GM18517 (cell line): ENCODE results near the gene PCNX1.
"Not testable (repeated sequence)": the region's sequence is repeated elsewhere in the genome, so short reads cannot be mapped to it uniquely, and the experiment has no call there.

Experiments
- ATAC-seq: cut with Tn5 transposase; IDR thresholded peaks from one replicate; pipeline ENCODE4 v1.9.1; 2021; ENCODE audit warnings: mild to moderate bottlenecking, moderate library complexity; ENCODE audit not compliant: unreplicated experiment

Gene PCNX1

DNA sequence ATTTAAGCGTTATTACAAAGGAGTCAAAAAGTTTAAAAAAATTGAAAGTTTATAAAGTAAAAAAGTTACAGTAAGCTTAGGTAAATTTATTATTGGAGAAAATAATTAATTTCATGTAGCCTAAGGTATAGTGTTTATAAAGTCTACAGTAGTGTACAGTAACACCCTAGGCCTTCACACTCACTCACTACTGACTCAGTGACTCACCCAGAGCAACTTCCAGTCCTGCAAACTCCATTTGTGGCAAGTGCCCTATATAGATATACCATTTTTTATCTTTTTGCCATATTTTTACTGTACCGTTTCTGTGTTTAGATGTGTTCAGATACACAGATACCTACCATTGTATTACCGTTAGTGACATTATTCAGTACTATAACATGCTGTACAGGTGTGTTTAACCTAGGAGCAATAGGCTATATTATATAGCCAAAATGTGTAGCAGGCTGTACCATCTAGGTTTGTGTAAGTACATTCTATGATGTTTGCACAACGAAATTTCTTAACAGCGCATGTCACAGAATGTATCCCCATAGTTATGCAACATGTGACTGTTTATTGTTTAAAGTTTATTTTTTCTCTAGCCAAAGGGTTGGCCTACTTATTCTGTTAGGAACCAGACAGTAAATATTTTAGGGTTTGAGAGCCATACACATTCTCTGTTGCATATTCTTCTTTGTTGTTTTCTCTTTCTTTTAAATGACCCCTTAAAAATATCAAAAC, 155.5 kb downstream of the PCNX1 start:
- ATAC-seq = no peak

GRCh38 chr14:71063351-71063750, 156.1 kb downstream of the PCNX1 start:
- no peak for ATAC-seq

DNA sequence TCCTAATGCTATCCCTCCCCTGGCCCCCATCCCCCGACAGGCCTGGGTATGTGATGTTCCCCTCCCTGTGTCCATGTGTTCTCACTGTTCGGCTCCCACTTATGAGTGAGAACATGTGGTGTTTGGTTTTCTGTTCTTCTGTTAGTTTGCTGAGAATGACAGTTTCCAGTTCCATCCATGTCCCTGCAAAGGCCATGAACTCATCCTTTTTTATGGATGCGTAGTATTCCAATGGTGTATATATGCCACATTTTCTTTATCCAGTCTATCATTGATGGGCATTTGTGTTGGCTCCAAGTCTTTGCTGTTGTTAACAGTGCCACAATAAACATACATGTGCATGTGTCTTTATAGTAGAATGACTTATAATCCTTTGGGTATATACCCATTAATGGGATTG, 157.5 kb downstream of the PCNX1 start:
- not testable (repeated sequence) for ATAC-seq

DNA sequence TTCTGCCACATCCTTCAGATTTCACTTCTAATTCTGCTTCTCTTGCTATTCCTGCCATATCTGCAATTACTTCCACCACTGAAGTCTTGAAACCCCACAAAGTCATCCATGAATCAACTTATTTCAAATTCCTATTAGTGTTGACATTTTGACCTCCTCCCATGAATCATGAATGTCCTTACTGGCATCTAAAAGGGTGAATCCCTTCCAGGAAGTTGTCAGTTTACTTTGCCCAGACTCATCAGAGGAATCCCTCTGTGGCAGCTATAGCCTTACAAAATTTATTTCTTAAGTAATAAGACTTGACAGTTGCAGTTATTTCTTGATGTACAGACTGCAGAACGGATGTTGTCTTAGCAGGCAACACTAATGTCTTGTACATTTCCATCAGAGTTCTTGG, 162.9 kb downstream of the PCNX1 start:
- no peak for ATAC-seq

DNA sequence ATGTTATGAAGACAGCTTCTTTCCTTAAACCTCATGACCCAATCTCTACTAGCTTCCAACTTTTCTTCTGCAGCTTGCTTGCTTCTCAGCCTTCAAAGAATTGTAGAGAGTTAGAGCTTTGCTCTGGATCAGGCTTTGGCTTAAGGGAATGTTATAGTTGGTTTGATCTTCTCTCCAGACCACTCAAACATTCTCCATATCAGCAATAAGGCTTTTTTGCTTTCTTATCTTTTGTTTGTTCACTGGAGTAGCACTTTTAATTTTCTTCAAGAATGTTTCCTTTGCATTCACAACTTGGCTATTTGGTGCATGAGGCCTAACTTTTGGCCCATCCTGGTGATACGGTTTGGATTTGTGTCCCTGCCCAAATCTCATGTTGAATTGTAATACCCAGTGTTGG, 163.8 kb downstream of the PCNX1 start:
- ATAC-seq = no peak

DNA sequence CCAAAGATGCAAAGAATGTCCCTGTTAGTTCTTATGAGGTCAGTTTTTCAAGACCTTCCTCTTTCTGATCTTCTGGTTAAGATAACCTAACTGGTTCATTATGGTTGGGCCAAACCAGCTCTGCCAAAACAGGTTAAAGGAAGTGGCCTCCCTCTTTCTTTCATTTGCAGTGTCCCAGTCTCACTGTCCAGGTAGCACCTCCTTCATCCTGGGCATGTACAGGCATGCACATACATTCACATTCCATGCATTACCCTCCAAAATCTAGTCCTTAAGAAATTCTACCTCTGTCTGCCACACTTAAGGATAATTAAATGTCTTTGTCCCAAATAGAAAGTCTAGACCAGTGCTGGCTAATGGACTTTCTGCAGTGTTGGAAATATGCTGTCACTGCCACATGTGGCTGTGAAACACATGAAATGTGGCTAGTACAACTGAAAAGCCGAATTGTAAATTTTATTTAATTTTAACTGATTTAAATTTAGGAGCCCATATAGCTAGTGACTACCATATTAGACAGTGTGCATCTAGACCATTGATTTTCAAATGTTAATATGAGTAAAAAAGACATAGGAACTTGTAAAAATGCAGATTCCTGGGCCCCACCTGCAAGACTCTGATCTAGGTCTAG, 169.3 kb downstream of the PCNX1 start:
- ATAC-seq = no peak

- ATAC-seq = no peak
These were observed 171.2 kb downstream of the PCNX1 start for GRCh38 chr14:71078500-71078899.

GRCh38 chr14:71086567-71086966, 179.3 kb downstream of the PCNX1 start:
- ATAC-seq = no peak

DNA sequence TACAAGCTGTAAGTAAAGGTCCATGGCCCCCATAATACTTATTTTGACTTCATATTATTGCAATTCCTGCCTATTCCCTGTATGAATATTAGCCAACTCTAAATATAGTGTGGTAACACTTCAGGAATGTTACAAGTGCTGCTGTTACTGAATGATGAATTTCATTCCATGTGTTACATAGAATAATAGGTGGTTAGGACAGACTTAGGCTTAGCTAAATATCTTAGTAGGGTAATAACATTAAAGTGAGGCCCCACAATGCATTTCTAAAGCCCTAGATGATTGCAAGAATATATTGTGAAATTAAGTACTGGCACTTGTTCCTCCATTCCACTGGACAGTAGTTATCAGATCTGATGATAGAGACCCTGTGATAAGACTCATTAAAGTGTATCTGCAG, 182.7 kb downstream of the PCNX1 start:
- no peak for ATAC-seq

DNA sequence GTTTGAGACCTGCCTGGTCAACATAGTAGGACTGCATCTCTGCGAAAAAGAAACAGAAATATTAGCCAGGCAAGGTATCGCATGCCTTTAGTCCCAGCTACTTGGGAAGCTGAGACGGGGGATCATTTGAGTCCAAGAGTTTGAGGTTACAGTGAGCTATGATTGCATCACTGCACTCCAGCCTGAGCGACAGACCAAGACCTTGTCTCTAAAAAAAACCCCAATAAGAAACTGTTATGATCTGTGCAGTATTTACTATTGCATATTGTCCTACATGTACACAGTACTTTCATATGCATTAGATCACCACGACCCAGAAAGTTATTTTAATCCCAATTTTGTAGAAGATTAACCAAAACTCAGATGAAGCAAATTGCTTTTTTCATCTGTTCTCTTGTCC, 187.5 kb downstream of the PCNX1 start:
- ATAC-seq = no peak

GRCh38 chr14:71096947-71097346, 189.7 kb downstream of the PCNX1 start:
- no peak for ATAC-seq

- ATAC-seq = no peak
These were observed 196.6 kb downstream of the PCNX1 start for GRCh38 chr14:71103662-71104484.

DNA sequence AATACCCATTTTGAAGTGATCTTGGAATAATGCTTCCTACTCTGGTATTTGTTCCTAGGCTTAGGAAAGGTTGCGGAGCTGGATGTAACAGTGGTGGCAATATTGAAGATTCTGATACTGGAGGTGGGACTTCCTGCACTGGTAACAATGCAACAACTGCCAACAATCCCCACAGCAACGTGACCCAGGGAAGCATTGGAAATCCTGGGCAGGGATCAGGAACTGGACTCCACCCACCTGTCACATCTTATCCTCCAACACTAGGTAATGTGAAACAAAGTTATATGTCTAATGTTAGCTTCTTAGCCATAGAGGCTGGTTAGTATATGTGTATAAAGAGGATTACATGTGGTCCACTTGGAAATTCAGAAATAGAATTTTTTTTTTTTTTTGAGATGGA, 197.9 kb downstream of the PCNX1 start:
- ATAC-seq = no peak

- ATAC-seq = no peak
These were observed 200.7 kb downstream of the PCNX1 start for GRCh38 chr14:71107921-71108320.

DNA sequence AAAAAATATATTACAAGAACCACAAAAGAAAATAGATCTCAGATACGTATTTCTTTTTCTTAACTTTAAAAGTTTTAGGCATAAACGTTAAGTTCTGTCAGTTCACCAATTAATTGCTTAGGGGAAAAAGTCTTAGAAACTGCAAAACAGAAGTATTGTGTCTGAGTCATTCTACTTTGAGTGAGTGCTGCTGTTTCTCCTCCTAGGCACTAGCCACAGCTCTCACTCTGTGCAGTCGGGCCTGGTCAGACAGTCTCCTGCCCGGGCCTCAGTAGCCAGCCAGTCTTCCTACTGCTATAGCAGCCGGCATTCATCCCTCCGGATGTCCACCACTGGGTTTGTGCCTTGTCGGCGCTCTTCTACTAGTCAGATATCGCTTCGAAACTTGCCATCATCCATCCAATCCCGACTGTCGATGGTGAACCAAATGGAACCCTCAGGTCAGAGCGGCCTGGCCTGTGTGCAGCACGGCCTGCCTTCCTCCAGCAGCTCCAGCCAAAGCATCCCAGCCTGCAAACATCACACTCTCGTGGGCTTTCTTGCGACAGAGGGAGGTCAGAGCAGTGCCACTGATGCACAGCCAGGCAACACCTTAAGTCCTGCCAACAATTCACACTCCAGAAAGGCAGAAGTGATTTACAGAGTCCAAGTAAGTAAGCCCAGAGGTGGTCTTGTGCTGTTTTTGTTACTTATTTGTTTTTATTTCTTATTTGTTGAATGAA, 201.3 kb downstream of the PCNX1 start:
- ATAC-seq = no peak

DNA sequence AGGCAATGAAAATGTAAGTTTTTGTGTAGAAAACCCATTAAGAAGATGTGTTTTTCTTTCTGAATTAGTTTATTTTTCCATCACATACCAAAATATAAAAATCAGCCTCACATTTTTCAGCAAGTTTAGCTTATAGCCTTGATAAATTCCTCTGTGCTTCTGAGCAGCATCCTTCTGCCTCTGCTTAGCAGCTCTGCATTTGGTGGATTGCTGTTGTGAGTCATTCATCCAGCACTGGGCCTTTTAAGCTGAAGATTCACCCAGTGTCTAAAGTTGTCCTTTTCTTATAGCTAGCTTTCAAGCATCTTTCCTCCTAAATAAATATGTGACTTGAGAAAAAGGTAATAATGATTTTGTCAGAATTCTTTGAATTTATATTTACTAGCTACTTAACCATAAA, 206.1 kb downstream of the PCNX1 start:
- no peak for ATAC-seq

DNA sequence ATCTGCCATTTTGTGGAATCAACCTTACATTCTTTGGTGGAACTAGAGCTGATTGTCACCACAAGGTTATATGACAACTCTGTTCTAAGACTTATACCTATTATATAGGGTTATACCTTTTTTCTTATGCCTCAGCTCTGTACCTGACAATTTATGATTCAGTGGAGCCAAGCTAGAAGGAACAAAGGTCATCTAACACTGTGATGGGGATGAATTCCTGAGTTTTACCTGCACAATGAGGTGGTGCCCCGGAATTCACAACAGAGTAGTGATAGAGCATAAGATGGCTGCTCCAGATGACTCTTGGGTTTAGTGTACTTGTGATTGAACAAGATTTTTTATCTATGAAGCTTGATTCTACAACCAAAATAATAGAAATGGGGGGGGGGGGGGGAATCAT, 207.3 kb downstream of the PCNX1 start:
- no peak for ATAC-seq

DNA sequence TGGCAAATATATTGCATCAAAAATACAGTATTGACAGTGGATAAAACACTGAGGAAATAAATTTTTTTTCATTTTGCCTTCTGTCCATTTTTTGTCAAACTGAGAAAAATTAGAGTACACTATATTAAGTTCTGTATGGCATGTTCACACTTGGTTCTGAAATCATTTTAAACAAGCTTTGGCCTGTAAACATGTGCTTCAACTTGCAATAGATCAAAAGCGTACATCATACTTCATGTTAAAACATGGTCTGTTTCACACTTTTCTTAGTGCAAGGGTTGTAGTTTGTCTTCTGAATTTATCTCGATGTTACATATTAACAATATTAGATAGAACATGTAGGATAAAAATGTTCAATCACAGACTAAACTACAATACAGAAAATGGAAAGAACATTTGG, 208.0 kb downstream of the PCNX1 start:
- no peak for ATAC-seq

DNA sequence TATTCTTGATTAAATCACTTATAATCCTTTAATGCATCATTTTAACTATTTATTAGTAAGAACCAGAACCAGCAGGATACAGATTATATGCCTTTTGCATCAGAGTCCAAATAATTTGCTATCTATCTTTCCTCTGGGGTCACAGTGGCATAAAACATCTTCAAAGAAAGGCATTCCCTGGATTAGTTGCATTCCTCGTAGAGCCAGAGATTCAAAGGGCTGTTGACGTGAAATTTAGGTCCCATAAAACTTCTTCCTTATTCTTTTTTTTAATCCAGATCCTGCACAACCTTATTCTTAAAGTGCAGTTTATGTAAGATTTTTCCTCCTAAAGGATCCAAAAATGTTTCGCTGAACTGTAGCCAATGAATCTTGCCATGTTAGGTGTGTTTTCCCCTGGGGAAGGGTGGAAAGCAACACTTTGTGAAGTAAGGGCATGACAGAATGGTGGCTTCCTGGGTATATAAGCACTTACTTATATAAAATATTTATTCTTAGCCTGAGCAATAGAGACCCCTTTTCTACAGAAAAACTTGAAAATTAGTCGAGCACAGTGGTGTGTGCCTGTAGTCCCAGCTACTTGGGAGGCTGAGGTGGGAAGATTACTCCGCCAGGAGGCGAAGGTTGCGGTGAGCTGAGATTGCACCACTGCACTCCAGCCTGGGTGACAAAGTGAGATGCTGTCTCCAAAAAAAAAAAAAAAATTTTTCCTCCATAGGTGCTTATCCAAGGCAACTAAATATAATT, 208.7 kb downstream of the PCNX1 start:
- ATAC-seq = no peak

DNA sequence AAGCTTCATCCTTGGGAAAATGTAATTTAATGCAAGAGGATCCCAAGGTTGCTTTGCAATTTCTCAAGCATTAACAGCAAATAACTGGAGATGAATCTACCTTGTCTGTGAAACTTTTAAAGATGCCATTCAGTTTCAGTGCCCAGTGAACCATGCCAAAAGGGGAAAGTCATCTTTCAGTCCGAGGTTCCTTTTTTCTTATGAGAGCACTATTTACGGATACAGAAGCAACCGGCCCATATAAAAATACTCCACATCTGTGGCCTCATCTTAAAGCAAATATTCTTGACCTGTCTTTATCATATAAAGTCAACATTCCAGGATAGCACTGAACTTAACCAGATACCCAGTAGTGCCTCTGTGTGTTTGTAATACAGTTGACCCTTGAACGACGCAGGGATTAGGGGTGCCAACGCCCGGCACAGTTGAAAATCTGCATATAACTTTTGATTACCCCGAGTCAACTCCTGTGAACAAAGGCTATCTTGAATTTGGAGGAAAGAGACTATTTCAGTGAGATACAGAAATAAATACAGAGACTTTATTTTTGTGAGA, 209.4 kb downstream of the PCNX1 start:
- ATAC-seq = no peak
